Activated naive CD4-positive, alpha-beta T cell treated with anti-CD3 and anti-CD28 coated beads for 36 hours (primary cell): ENCODE data around the gene C11orf65. TPM values are rescaled to one million over a fixed set of nuclear protein-coding genes. Genes with fewer than 3 reads are reported as not detected.
"Not testable (repeated sequence)": the region's sequence is repeated elsewhere in the genome, so short reads cannot be mapped to it uniquely, and the experiment has no call there.

ENCODE experiments used
- CTCF ChIA-PET: fragments of 350-600 bp; sonication (Branson Sonifier 250); formaldehyde crosslinking; loops from one replicate; lab custom pipeline; 2021; ENCODE audit warnings: antibody characterized with exemption; lab: Charles Lee
- DNase-seq: peaks from one replicate; pipeline ENCODE4 v3.0.0-alpha.2; 2020
- H3K27ac Mint-ChIP-seq: one replicate; pipeline ENCODE4 v1.8.0; 2021; ENCODE audit warnings: mild to moderate bottlenecking, mixed read lengths
- H3K27me3 Mint-ChIP-seq: one replicate; pipeline ENCODE4 v1.8.0; 2021; ENCODE audit warnings: low read depth, mixed read lengths
- H3K36me3 Mint-ChIP-seq: one replicate; pipeline ENCODE4 v1.8.0; 2021; ENCODE audit warnings: low read depth, mixed read lengths
- H3K4me1 Mint-ChIP-seq: one replicate; pipeline ENCODE4 v1.8.0; 2021; ENCODE audit warnings: low read depth, mixed read lengths
- H3K4me3 Mint-ChIP-seq: one replicate; pipeline ENCODE4 v1.8.0; 2021; ENCODE audit warnings: mild to moderate bottlenecking, moderate library complexity, mixed read lengths
- H3K9me3 Mint-ChIP-seq: one replicate; pipeline ENCODE4 v1.8.0; 2021; ENCODE audit warnings: mixed read lengths
- intact Hi-C: fragments of 100-400 bp; cut with micrococcal nuclease; formaldehyde crosslinking; loops from one replicate; pipeline ENCODE4 v1.15.1; 2023
- total RNA-seq, 2 experiments: library from RNA; stranded (reverse); gene quantifications; one replicate each; pipeline ENCODE4 v1.2.3, GENCODE V29; 2021

C11orf65 gene
- total RNA-seq, 2 experiments from 2014 or later = 2.2 to 3.1 TPM

- DNase-seq, intact Hi-C loops, H3K4me3 Mint-ChIP-seq, H3K27ac Mint-ChIP-seq, H3K4me1 Mint-ChIP-seq, H3K9me3 Mint-ChIP-seq, CTCF ChIA-PET, H3K27me3 Mint-ChIP-seq, H3K36me3 Mint-ChIP-seq: not testable (repeated sequence)
These were observed 70.7 kb downstream of the C11orf65 start for GRCh38 chr11:108396672-108397071.

- intact Hi-C loops = no loop called here
- Mint-ChIP-seq H3K27ac (no peak overlapping the region), H3K4me1 (no peaks in the 10 kb centered on the region), H3K4me3 (no peak overlapping the region), H3K36me3 (no peaks in the 10 kb centered on the region), H3K9me3 (no peaks in the 10 kb centered on the region), H3K27me3 (no peaks in the 10 kb centered on the region)
- DNase-seq = no peak
- CTCF ChIA-PET = no interaction called here
These were observed 72.5 kb downstream of the C11orf65 start for GRCh38 chr11:108394744-108395284.

GRCh38 chr11:108393046-108393445 lies 74.3 kb downstream of the C11orf65 start:
- no peaks in the 10 kb centered on the region for H3K4me1 Mint-ChIP-seq
- no peaks in the 10 kb centered on the region for H3K9me3 Mint-ChIP-seq
- no peaks in the 10 kb centered on the region for H3K36me3 Mint-ChIP-seq
- H3K27me3 Mint-ChIP-seq = no peaks in the 10 kb centered on the region
- CTCF ChIA-PET = no interaction called here
- H3K4me3 Mint-ChIP-seq = no peak overlapping the region
- H3K27ac Mint-ChIP-seq = no peak overlapping the region
- no peak for DNase-seq
- intact Hi-C loops = no loop called here

- no peak for DNase-seq
- Mint-ChIP-seq H3K9me3 (no peaks in the 10 kb centered on the region), H3K27ac (no peak overlapping the region), H3K4me1 (no peaks in the 10 kb centered on the region), H3K4me3 (no peak overlapping the region), H3K36me3 (no peaks in the 10 kb centered on the region), H3K27me3 (no peaks in the 10 kb centered on the region)
- intact Hi-C loops = no loop called here
- CTCF ChIA-PET = no interaction called here
These were observed 75.0 kb downstream of the C11orf65 start for GRCh38 chr11:108392353-108392752.

GRCh38 chr11:108388576-108388975 lies 78.8 kb downstream of the C11orf65 start:
- Mint-ChIP-seq H3K27me3 (no peaks in the 10 kb centered on the region), H3K4me3 (no peak overlapping the region), H3K9me3 (no peaks in the 10 kb centered on the region), H3K4me1 (no peaks in the 10 kb centered on the region), H3K27ac (no peak overlapping the region), H3K36me3 (no peaks in the 10 kb centered on the region)
- intact Hi-C loops = no loop called here
- DNase-seq = no peak
- CTCF ChIA-PET = no interaction called here

GRCh38 chr11:108373505-108373904 lies 93.8 kb downstream of the C11orf65 start:
- H3K36me3 Mint-ChIP-seq, H3K27me3 Mint-ChIP-seq, CTCF ChIA-PET, intact Hi-C loops, H3K27ac Mint-ChIP-seq, H3K4me3 Mint-ChIP-seq, DNase-seq: not testable (repeated sequence)
- H3K9me3 Mint-ChIP-seq = peaks cover 12% of the 10 kb centered on the region
- H3K4me1 Mint-ChIP-seq = peaks cover 13% of the 10 kb centered on the region

- Mint-ChIP-seq H3K9me3 (peaks cover 9% of the 10 kb centered on the region), H3K4me3 (no peak overlapping the region), H3K36me3 (peaks cover 17% of the 10 kb centered on the region), H3K27me3 (no peaks in the 10 kb centered on the region), H3K27ac (no peak overlapping the region), H3K4me1 (peaks cover 13% of the 10 kb centered on the region)
- CTCF ChIA-PET = no interaction called here
- intact Hi-C loops = no loop called here
- DNase-seq = no peak
These were observed 96.3 kb downstream of the C11orf65 start for GRCh38 chr11:108370990-108371389.

GRCh38 chr11:108370315-108370714 lies 97.0 kb downstream of the C11orf65 start:
- CTCF ChIA-PET = no interaction called here
- intact Hi-C loops = no loop called here
- Mint-ChIP-seq H3K36me3 (peaks cover 19% of the 10 kb centered on the region), H3K4me1 (peaks cover 13% of the 10 kb centered on the region), H3K4me3 (no peak overlapping the region), H3K9me3 (peaks cover 7% of the 10 kb centered on the region), H3K27ac (no peak overlapping the region), H3K27me3 (no peaks in the 10 kb centered on the region)
- no peak for DNase-seq

- no peaks in the 10 kb centered on the region for H3K27me3 Mint-ChIP-seq
- H3K27ac Mint-ChIP-seq = no peak overlapping the region
These were observed 98.3 kb downstream of the C11orf65 start for GRCh38 chr11:108369064-108369463.

GRCh38 chr11:108368134-108368533 lies 99.2 kb downstream of the C11orf65 start:
- intact Hi-C loops = no loop called here
- H3K9me3 Mint-ChIP-seq = peaks cover 2% of the 10 kb centered on the region
- no peak overlapping the region for H3K27ac Mint-ChIP-seq
- peaks cover 22% of the 10 kb centered on the region for H3K36me3 Mint-ChIP-seq
- no peak for DNase-seq
- peaks cover 13% of the 10 kb centered on the region for H3K4me1 Mint-ChIP-seq
- no peaks in the 10 kb centered on the region for H3K27me3 Mint-ChIP-seq
- H3K4me3 Mint-ChIP-seq = no peak overlapping the region
- CTCF ChIA-PET = no interaction called here

More at GRCh38 chr11:108369064-108369463, 98.3 kb downstream of the C11orf65 start:
- no peak for DNase-seq
- intact Hi-C loops = no loop called here
- no peak overlapping the region for H3K4me3 Mint-ChIP-seq
- CTCF ChIA-PET = no interaction called here
- H3K9me3 Mint-ChIP-seq = peaks cover 6% of the 10 kb centered on the region
- H3K4me1 Mint-ChIP-seq = peaks cover 13% of the 10 kb centered on the region
- peaks cover 25% of the 10 kb centered on the region for H3K36me3 Mint-ChIP-seq

GRCh38 chr11:108364159-108364558 lies 103.2 kb downstream of the C11orf65 start:
- DNase-seq = no peak
- Mint-ChIP-seq H3K36me3 (peaks cover 18% of the 10 kb centered on the region), H3K27me3 (no peaks in the 10 kb centered on the region), H3K9me3 (peaks cover 5% of the 10 kb centered on the region), H3K27ac (no peak overlapping the region), H3K4me1 (no peaks in the 10 kb centered on the region), H3K4me3 (no peak overlapping the region)
- intact Hi-C loops = no loop called here
- CTCF ChIA-PET = interaction anchor here (1.0 kb wide), 1 partner anchor 22 kb away, joined by 3 read pairs; no protein-coding TSS in a partner anchor

GRCh38 chr11:108351468-108351867 lies 115.9 kb downstream of the C11orf65 start:
- CTCF ChIA-PET = no interaction called here
- Mint-ChIP-seq H3K27ac (no peak overlapping the region), H3K4me3 (no peak overlapping the region), H3K4me1 (no peaks in the 10 kb centered on the region), H3K36me3 (peaks cover 22% of the 10 kb centered on the region), H3K27me3 (no peaks in the 10 kb centered on the region), H3K9me3 (no peaks in the 10 kb centered on the region)
- intact Hi-C loops = loop anchor here (1.0 to 5.0 kb wide), 3 partner anchors 128 to 229 kb away; partner anchors contain the start of genes ACAT1 and ATM
- DNase-seq = peak; percentile 30

- peaks cover 11% of the 10 kb centered on the region for H3K36me3 Mint-ChIP-seq
- no peaks in the 10 kb centered on the region for H3K9me3 Mint-ChIP-seq
- H3K27me3 Mint-ChIP-seq = no peaks in the 10 kb centered on the region
- peaks cover 23% of the 10 kb centered on the region for H3K4me1 Mint-ChIP-seq
- H3K4me3 Mint-ChIP-seq = no peak overlapping the region
- no peak for DNase-seq
- H3K27ac Mint-ChIP-seq = no peak overlapping the region
- CTCF ChIA-PET = no interaction called here
- intact Hi-C loops = loop anchor here (5.0 kb wide), 1 partner anchor 246 kb away; the partner anchor contains the start of gene EXPH5
These were observed 120.9 kb downstream of the C11orf65 start for GRCh38 chr11:108346451-108346850.
